Mesendoderm (in vitro differentiated cells): Measurements from ENCODE around the gene KCNG1.
"Not testable (repeated sequence)": the region's sequence is repeated elsewhere in the genome, so short reads cannot be mapped to it uniquely, and the experiment has no call there.

ENCODE experiments used
- DNase-seq: peaks from one replicate; pipeline ENCODE4 v3.0.0; 2013
- H2AK5ac ChIP-seq: 2 replicates; pipeline ENCODE4 v1.6.1; 2013; ENCODE audit warnings: low read length, inconsistent platforms
- H2BK120ac ChIP-seq: 2 replicates; pipeline ENCODE4 v1.6.1; 2013; ENCODE audit warnings: low read depth, mild to moderate bottlenecking, low read length, moderate library complexity, mixed read lengths
- H2BK15ac ChIP-seq: replicated peaks from 2 replicates; pipeline ENCODE4 v1.6.1; 2013; ENCODE audit warnings: low read depth, mild to moderate bottlenecking, moderate library complexity
- H2BK5ac ChIP-seq: 2 replicates; pipeline ENCODE4 v1.6.1; 2013; ENCODE audit warnings: low read length, inconsistent platforms
- H3K18ac ChIP-seq: 2 replicates; pipeline ENCODE4 v1.6.1; 2013; ENCODE audit warnings: mild to moderate bottlenecking, low read length, mixed read lengths
- H3K23ac ChIP-seq: one replicate; pipeline ENCODE4 v1.6.1; 2013; ENCODE audit warnings: low read length
- H3K27ac ChIP-seq: 2 replicates; pipeline ENCODE4 v1.5.1; 2013; ENCODE audit warnings: low read depth, mild to moderate bottlenecking, inconsistent platforms, low read length, moderate library complexity
- H3K27me3 ChIP-seq: 2 replicates; pipeline ENCODE4 v1.6.1; 2013; ENCODE audit warnings: low read length, control low read depth, mild to moderate bottlenecking, inconsistent platforms; ENCODE audit not compliant: insufficient read depth, poor library complexity
- H3K36me3 ChIP-seq: 2 replicates; pipeline ENCODE4 v1.6.1; 2013; ENCODE audit warnings: low read length, inconsistent platforms; ENCODE audit not compliant: control insufficient read depth, insufficient read depth
- H3K4ac ChIP-seq: one replicate; pipeline ENCODE4 v1.6.1; 2013; ENCODE audit warnings: low read depth, mild to moderate bottlenecking, low read length, moderate library complexity
- H3K4me1 ChIP-seq: 2 replicates; pipeline ENCODE4 v1.6.1; 2013; ENCODE audit warnings: low read depth, low read length, inconsistent platforms; ENCODE audit not compliant: control insufficient read depth
- H3K4me2 ChIP-seq: 2 replicates; pipeline ENCODE4 v1.6.1; 2013; ENCODE audit warnings: low read length
- H3K4me3 ChIP-seq: 2 replicates; pipeline ENCODE4 v1.5.1; 2013; ENCODE audit warnings: mild to moderate bottlenecking, low read length
- H3K56ac ChIP-seq: one replicate; pipeline ENCODE4 v1.6.1; 2013; ENCODE audit warnings: low read length
- H3K79me1 ChIP-seq: 2 replicates; pipeline ENCODE4 v1.6.1; 2013; ENCODE audit warnings: low read length, inconsistent platforms
- H3K79me2 ChIP-seq: 2 replicates; pipeline ENCODE4 v1.6.1; 2013; ENCODE audit warnings: mild to moderate bottlenecking, low read length; ENCODE audit not compliant: control insufficient read depth, insufficient read depth
- H3K9ac ChIP-seq: 2 replicates; pipeline ENCODE4 v1.6.1; 2013; ENCODE audit warnings: low read length, inconsistent platforms
- H4K5ac ChIP-seq: one replicate; pipeline ENCODE4 v1.6.1; 2013; ENCODE audit warnings: low read length
- H4K8ac ChIP-seq: one replicate; pipeline ENCODE4 v1.6.1; 2013; ENCODE audit warnings: low read depth, mild to moderate bottlenecking, control low read depth, low read length, moderate library complexity
- WGBS: extraction: QIAGEN DNeasy Blood & Tissue Kit; methylation state at CpG from one replicate; pipeline ENCODE4 v1.1.7; 2013; ENCODE audit warnings: low lambda C conversion rate, missing lambda C conversion rate; ENCODE audit not compliant: insufficient coverage; ENCODE audit errors: extremely low coverage; 5-methylcytosine and 5-hydroxymethylcytosine counted together

KCNG1 gene

DNA sequence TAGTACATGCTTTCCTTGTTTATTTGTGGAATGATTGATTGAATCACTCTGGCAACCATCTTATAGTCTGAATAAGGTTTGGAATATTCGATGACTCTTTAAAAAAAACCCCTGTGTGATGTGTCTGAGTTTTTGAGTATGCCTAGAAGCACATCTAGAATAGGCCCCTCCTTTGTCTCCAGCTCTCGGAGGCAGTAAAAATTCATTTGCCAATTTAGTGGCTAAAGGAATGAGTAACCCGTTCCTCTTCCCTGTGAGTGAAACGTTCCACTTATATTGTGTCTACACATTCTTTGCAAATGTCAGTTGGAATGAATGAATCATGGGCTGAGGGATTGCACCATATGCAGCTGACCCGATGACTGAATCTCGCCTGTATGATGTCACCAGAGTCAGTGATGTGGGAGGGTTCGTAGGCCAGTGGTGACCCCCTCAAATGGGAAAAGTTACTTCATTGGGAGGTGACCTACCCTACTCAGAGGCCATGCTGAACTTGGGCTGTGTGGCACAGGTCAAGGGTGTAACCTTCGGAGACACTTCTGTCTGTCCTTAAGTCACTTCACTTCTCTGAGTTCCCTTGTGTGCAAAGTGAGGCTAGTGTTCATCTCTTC, 42.7 kb downstream of the KCNG1 start:
- Histone ChIP-seq H4K8ac (no peak overlapping the region), H3K4me3 (no peak overlapping the region), H3K4ac (no peak overlapping the region), H2BK120ac (no peak overlapping the region), H3K23ac (no peak overlapping the region), H3K56ac (no peak overlapping the region), H3K79me2 (no peaks in the 10 kb centered on the region), H2BK5ac (no peak overlapping the region), H3K9ac (no peak overlapping the region), H3K36me3 (no peaks in the 10 kb centered on the region), H3K4me1 (no peaks in the 10 kb centered on the region), H3K4me2 (no peak overlapping the region), H4K5ac (no peak overlapping the region), H3K79me1 (no peaks in the 10 kb centered on the region), H2BK15ac (no peak overlapping the region), H3K27me3 (no peaks in the 10 kb centered on the region), H3K18ac (no peak overlapping the region), H2AK5ac (no peak overlapping the region), H3K27ac (no peak overlapping the region)
- WGBS: no CpG with 5 or more reads among the region's 8 CpGs
- peak; percentile 41 for DNase-seq

DNA sequence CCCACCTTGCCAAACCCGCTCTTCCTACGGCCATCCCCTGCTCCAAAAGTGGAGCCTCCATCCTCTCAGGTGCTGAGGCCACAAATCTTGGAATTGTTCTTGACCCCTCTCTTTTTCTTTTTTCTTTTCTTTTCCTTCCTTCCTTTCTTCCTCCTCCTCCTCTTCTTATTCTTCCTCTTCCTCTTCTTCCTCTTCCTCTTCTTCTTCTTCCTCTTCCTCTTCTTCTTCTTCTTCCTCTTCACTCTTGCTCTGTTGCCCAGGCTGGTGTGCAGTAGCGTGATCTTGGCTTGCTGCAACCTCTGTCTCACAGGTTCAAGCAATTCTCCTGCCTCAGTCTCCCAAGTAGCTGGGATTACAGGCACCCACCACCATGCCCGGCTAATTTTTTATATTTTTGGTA, 44.4 kb downstream of the KCNG1 start:
- WGBS: no CpG with 5 or more reads among the region's 4 CpGs
- not testable (repeated sequence) for H3K23ac ChIP-seq, H3K79me2 ChIP-seq

GRCh38 chr20:50977066-50978021, 45.6 kb downstream of the KCNG1 start:
- no peak overlapping the region for H2BK15ac ChIP-seq
- H3K27me3 ChIP-seq: no peaks in the 10 kb centered on the region
- no peak overlapping the region for H3K18ac ChIP-seq
- no peaks in the 10 kb centered on the region for H3K79me1 ChIP-seq
- no peak overlapping the region for H2BK120ac ChIP-seq
- no peak overlapping the region for H2BK5ac ChIP-seq
- no peak overlapping the region for H3K4ac ChIP-seq
- no peaks in the 10 kb centered on the region for H3K79me2 ChIP-seq
- no peak overlapping the region for H3K56ac ChIP-seq
- H4K5ac ChIP-seq: no peak overlapping the region
- H4K8ac ChIP-seq: no peak overlapping the region
- no peak overlapping the region for H3K23ac ChIP-seq
- no peaks in the 10 kb centered on the region for H3K36me3 ChIP-seq
- DNase-seq: no peak
- H3K27ac ChIP-seq: no peak overlapping the region
- no peak overlapping the region for H3K9ac ChIP-seq
- no peak overlapping the region for H2AK5ac ChIP-seq
- no CpG with 5 or more reads among the region's 20 CpGs for WGBS
- no peak overlapping the region for H3K4me3 ChIP-seq
- no peak overlapping the region for H3K4me2 ChIP-seq
- H3K4me1 ChIP-seq: no peaks in the 10 kb centered on the region

More for the DNA sequence above, 44.4 kb downstream of the KCNG1 start:
- H4K8ac ChIP-seq, H3K27ac ChIP-seq, H2BK5ac ChIP-seq, H3K27me3 ChIP-seq, H3K36me3 ChIP-seq, H3K4me3 ChIP-seq, H4K5ac ChIP-seq, H3K79me1 ChIP-seq, H3K4ac ChIP-seq, H2AK5ac ChIP-seq, H3K4me2 ChIP-seq, H3K9ac ChIP-seq, H3K18ac ChIP-seq, H3K56ac ChIP-seq, H3K4me1 ChIP-seq, H2BK15ac ChIP-seq, H2BK120ac ChIP-seq, DNase-seq: not testable (repeated sequence)

DNA sequence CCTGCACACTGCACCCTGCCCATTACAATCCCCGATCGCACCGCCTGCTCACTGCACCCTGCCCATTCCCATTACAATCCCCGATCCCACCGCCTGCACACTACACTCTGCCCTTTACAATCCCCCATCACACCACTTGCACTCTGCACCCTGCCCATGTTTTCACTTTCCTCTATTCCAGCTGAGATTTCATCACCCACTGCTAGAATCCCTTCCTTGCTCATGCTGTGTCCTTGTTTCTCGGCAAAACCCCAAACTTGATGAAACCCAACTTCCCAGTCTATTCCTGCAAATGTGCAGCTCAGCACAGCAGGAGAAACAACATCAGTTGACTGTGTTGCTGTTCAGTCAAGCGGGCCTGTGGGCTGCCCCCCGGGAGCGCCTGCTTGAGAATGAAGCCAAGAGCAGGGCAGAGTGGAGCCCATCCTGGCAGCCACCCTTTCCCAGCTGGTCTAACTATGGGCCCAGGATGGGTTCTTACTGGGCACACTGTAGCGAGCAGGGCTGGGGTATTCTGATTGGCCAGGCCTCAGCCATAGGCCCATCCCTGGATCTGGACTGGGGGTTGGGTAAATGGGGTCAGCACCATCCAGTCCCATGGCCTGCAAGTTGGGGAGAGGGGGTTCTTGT, 47.1 kb downstream of the KCNG1 start:
- Histone ChIP-seq H3K27me3 (no peaks in the 10 kb centered on the region), H3K27ac (no peak overlapping the region), H3K4me3 (no peak overlapping the region), H4K8ac (no peak overlapping the region), H2BK120ac (no peak overlapping the region), H3K9ac (no peak overlapping the region), H2AK5ac (no peak overlapping the region), H3K79me1 (no peaks in the 10 kb centered on the region), H2BK15ac (no peak overlapping the region), H3K79me2 (no peaks in the 10 kb centered on the region), H3K23ac (no peak overlapping the region), H3K4me2 (no peak overlapping the region), H4K5ac (no peak overlapping the region), H3K18ac (no peak overlapping the region), H3K56ac (no peak overlapping the region), H3K36me3 (no peaks in the 10 kb centered on the region), H3K4ac (no peak overlapping the region), H2BK5ac (no peak overlapping the region), H3K4me1 (no peaks in the 10 kb centered on the region)
- WGBS: no CpG with 5 or more reads among the region's 10 CpGs
- no peak for DNase-seq

- H2BK5ac ChIP-seq: no peak overlapping the region
- no peaks in the 10 kb centered on the region for H3K27me3 ChIP-seq
- no CpG with 5 or more reads among the region's 8 CpGs for WGBS
- H3K18ac ChIP-seq: no peak overlapping the region
- no peaks in the 10 kb centered on the region for H3K36me3 ChIP-seq
- H2BK15ac ChIP-seq: no peak overlapping the region
- H3K23ac ChIP-seq: no peak overlapping the region
- H3K4me2 ChIP-seq: no peak overlapping the region
- H4K8ac ChIP-seq: no peak overlapping the region
- H3K4me3 ChIP-seq: no peak overlapping the region
- no peak overlapping the region for H2BK120ac ChIP-seq
- H3K9ac ChIP-seq: no peak overlapping the region
- no peaks in the 10 kb centered on the region for H3K4me1 ChIP-seq
- H3K79me1 ChIP-seq: no peaks in the 10 kb centered on the region
- no peak overlapping the region for H2AK5ac ChIP-seq
- H4K5ac ChIP-seq: no peak overlapping the region
- no peaks in the 10 kb centered on the region for H3K79me2 ChIP-seq
- no peak overlapping the region for H3K27ac ChIP-seq
- no peak overlapping the region for H3K56ac ChIP-seq
- no peak for DNase-seq
- H3K4ac ChIP-seq: no peak overlapping the region
Observed at GRCh38 chr20:50969912-50970311, 53.0 kb downstream of the KCNG1 start.
